ENCODE measurements around the gene PMM1.
"Not testable (repeated sequence)": the region's sequence is repeated elsewhere in the genome, so short reads cannot be mapped to it uniquely, and the experiment has no call there.

The PMM1 gene

GRCh38 chr22:41596776-41597634 lies 7.4 kb upstream of the PMM1 start:
- no peak for DNase-seq (ENCODE audit: low read depth)

GRCh38 chr22:41595703-41596102 lies 6.1 kb upstream of the PMM1 start:
- DNase-seq (ENCODE audit: low read depth) = no peak

- DNase-seq (ENCODE audit: low read depth) = not testable (repeated sequence)
Measured at GRCh38 chr22:41593336-41593960, 3.8 kb upstream of the PMM1 start.

GRCh38 chr22:41587347-41587723 lies 2.3 kb downstream of the PMM1 start:
- DNase-seq (ENCODE audit: low read depth) = no peak

GRCh38 chr22:41585898-41586297 lies 3.7 kb downstream of the PMM1 start:
- no peak for DNase-seq (ENCODE audit: low read depth)

GRCh38 chr22:41584881-41585280 lies 4.8 kb downstream of the PMM1 start:
- DNase-seq (ENCODE audit: low read depth) = no peak

- no peak for DNase-seq (ENCODE audit: low read depth)
Measured at GRCh38 chr22:41582694-41583093, 6.9 kb downstream of the PMM1 start.

GRCh38 chr22:41579997-41580355 lies 9.7 kb downstream of the PMM1 start:
- no peak for DNase-seq (ENCODE audit: low read depth)

- DNase-seq (ENCODE audit: low read depth) = no peak
Measured at GRCh38 chr22:41579297-41579996, 10.2 kb downstream of the PMM1 start.

- no peak for DNase-seq (ENCODE audit: low read depth)
Measured at GRCh38 chr22:41578818-41579217, 10.8 kb downstream of the PMM1 start.

- DNase-seq (ENCODE audit: low read depth) = no peak
Measured at GRCh38 chr22:41578114-41578513, 11.5 kb downstream of the PMM1 start.

GRCh38 chr22:41576877-41577276 lies 12.8 kb downstream of the PMM1 start:
- DNase-seq (ENCODE audit: low read depth) = no peak

- DNase-seq (ENCODE audit: low read depth) = no peak
Measured at GRCh38 chr22:41575533-41575932, 14.1 kb downstream of the PMM1 start.

- no peak for DNase-seq (ENCODE audit: low read depth)
Measured at GRCh38 chr22:41574847-41575381, 14.7 kb downstream of the PMM1 start.

- DNase-seq (ENCODE audit: low read depth) = no peak
Measured at GRCh38 chr22:41573677-41574076, 16.0 kb downstream of the PMM1 start.

GRCh38 chr22:41572305-41572704 lies 17.3 kb downstream of the PMM1 start:
- DNase-seq (ENCODE audit: low read depth) = not testable (repeated sequence)

- DNase-seq (ENCODE audit: low read depth) = no peak
Measured at GRCh38 chr22:41571786-41572185, 17.9 kb downstream of the PMM1 start.

- no peak for DNase-seq (ENCODE audit: low read depth)
Measured at GRCh38 chr22:41570221-41570620, 19.4 kb downstream of the PMM1 start.

GRCh38 chr22:41568811-41569210 lies 20.8 kb downstream of the PMM1 start:
- DNase-seq (ENCODE audit: low read depth) = no peak

- DNase-seq (ENCODE audit: low read depth) = no peak
Measured at GRCh38 chr22:41567512-41567768, 22.2 kb downstream of the PMM1 start.

GRCh38 chr22:41565403-41566054 lies 24.1 kb downstream of the PMM1 start:
- peak; percentile 47 for DNase-seq (ENCODE audit: low read depth)

GRCh38 chr22:41564563-41564962 lies 25.1 kb downstream of the PMM1 start:
- DNase-seq (ENCODE audit: low read depth) = no peak

Data from GM04503 (cell line).